Activated naive CD4-positive, alpha-beta T cell treated with anti-CD3 and anti-CD28 coated beads, Interleukin-2, amount 10 ng/mL, durations not matched to agents 7 days and 5 days (primary cell): ENCODE measurements around the gene USP12.
"Not testable (repeated sequence)": the region's sequence is repeated elsewhere in the genome, so short reads cannot be mapped to it uniquely, and the experiment has no call there.

Source experiments
- CTCF ChIA-PET: fragments of 350-600 bp; sonication (Branson Sonifier 250); formaldehyde crosslinking; loops from one replicate; lab custom pipeline; 2021; ENCODE audit warnings: antibody characterized with exemption; lab: Charles Lee
- DNase-seq: peaks from one replicate; pipeline ENCODE4 v3.0.0-alpha.2; 2020
- H3K27ac Mint-ChIP-seq: one replicate; pipeline ENCODE4 v1.8.0; 2021; ENCODE audit warnings: mild to moderate bottlenecking, moderate library complexity, mixed read lengths
- H3K27me3 Mint-ChIP-seq: one replicate; pipeline ENCODE4 v1.8.0; 2021; ENCODE audit warnings: mild to moderate bottlenecking, mixed read lengths
- H3K36me3 Mint-ChIP-seq: one replicate; pipeline ENCODE4 v1.8.0; 2021; ENCODE audit warnings: mixed read lengths
- H3K4me1 Mint-ChIP-seq: one replicate; pipeline ENCODE4 v1.8.0; 2021; ENCODE audit warnings: mixed read lengths
- H3K4me3 Mint-ChIP-seq: one replicate; pipeline ENCODE4 v1.8.0; 2021; ENCODE audit warnings: mild to moderate bottlenecking, moderate library complexity, mixed read lengths
- H3K9me3 Mint-ChIP-seq: one replicate; pipeline ENCODE4 v1.8.0; 2021; ENCODE audit warnings: mixed read lengths

The USP12 gene

DNA sequence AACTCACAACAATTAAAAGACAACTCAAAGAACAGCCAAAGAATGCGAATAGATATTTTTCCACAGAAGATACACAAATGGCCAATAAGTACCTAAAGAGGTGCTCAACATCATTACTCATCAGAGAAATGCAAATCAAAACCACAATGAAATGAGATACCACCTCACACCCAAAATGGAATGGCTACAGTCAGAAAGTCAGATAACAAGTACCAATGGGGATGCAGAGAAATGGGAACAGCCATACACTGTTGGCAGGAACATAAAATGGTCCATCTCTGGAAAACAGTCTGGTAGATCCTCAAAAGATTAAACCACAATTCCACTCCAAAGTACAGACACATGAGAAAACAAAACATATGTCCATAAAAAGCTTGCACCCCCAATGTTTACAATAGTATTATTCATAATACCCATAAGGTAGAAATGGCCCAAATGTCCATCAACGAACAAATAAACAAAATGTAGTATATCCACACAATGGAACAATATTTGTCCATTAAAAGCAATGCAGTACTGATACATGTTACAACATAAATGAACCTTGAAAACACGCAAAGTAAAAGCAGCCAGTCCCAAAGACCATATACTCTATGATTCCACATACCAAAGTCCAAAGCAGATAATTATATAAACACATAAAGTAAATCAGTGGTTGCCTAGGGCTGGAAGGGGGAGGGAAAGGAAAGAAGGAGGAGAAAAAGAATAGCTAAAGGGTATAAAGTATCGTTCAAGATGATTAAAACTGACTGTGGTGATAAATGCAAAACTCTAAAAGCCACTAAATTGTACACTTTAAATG is 19.6 kb downstream of the USP12 start:
- Mint-ChIP-seq H3K36me3 (peaks cover 8% of the 10 kb centered on the region), H3K27ac (no peak overlapping the region), H3K4me3 (no peak overlapping the region), H3K4me1 (peaks cover 20% of the 10 kb centered on the region), H3K27me3 (no peaks in the 10 kb centered on the region), H3K9me3 (peaks cover 4% of the 10 kb centered on the region)
- no peak for DNase-seq
- CTCF ChIA-PET: interaction anchor here (0.7 kb wide), 1 partner anchor 10 kb away, joined by 3 read pairs; no protein-coding TSS in a partner anchor

DNA sequence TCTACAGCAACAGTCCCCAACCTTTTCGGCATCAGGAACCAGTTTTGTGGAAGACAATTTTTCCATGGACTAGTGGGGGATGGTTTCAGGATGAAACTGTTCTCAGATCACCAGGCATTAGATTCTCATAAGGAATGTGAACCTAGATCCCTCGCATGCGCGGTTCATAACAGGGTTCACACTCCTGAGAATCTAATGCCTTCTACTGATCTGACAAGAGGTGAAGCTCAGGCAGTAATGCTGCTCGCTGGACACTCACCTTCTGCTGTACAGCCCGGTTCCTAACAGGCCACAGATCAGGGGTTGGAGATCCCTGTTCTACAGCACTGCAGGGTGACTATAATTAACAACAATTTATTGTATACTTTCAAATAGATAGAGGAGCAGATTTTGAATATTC is 21.9 kb downstream of the USP12 start:
- CTCF ChIA-PET: no interaction called here

DNA sequence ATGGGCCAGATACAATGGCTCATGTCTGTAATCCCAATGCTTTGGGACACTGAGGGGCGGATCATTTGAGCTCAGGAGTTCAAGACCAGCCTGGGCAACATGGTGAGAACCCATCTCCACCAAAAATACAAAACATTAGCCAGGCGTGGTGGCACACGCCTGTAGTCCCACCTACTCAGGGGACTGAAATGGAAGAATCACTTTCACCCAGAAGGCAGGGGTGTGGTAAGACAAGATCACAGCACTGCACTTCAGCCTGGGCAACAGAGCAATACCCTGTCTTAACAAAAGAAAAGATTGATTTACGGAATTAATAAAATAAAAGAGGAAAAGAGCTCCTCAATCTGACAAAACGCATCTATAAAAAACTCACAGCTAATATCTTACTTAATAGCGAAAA is 22.7 kb downstream of the USP12 start:
- CTCF ChIA-PET: no interaction called here
- H3K27ac Mint-ChIP-seq: peak overlapping the region; percentile 71
- DNase-seq: no peak
- peaks cover 5% of the 10 kb centered on the region for H3K36me3 Mint-ChIP-seq
- no peak overlapping the region for H3K4me3 Mint-ChIP-seq
- no peaks in the 10 kb centered on the region for H3K9me3 Mint-ChIP-seq
- H3K27me3 Mint-ChIP-seq: no peaks in the 10 kb centered on the region
- H3K4me1 Mint-ChIP-seq: peaks cover 32% of the 10 kb centered on the region

More for the DNA sequence above, 21.9 kb downstream of the USP12 start:
- H3K9me3 Mint-ChIP-seq: no peaks in the 10 kb centered on the region
- H3K27ac Mint-ChIP-seq: no peak overlapping the region
- peaks cover 5% of the 10 kb centered on the region for H3K36me3 Mint-ChIP-seq
- no peaks in the 10 kb centered on the region for H3K27me3 Mint-ChIP-seq
- no peak overlapping the region for H3K4me3 Mint-ChIP-seq
- DNase-seq: no peak
- H3K4me1 Mint-ChIP-seq: peaks cover 32% of the 10 kb centered on the region

DNA sequence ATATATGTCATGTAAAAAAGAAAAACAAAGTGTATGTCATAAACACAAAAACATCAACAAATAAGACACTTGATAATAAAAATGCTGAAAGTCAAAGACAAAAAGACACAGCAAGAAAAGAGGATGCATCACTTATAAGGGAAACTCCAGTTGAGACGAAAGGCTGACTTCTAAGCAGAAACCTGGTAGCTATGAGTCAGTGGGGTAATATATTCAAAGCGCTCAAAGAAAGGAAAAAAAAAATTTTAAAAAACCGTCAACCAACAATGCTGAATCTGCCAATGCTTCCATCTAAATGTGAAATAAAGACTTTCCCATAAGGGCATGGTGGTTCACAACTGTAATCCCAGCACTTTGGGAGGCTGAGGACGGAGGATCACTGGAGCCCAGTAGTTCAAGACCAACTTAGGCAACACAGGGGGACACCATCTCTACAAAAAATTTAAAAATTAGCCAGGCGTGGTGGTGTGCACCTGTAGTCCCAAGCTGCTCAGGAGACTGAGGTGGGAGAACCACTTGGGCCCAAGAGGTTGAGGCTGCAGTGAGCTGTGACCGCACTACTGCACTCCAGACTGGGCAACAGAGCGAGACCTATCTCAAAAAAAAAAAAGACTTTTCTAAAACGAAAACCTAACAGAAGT is 24.0 kb downstream of the USP12 start:
- H3K9me3 Mint-ChIP-seq: no peaks in the 10 kb centered on the region
- H3K4me1 Mint-ChIP-seq: peaks cover 35% of the 10 kb centered on the region
- H3K27ac Mint-ChIP-seq: peak overlapping the region; percentile 24
- H3K27me3 Mint-ChIP-seq: no peaks in the 10 kb centered on the region
- CTCF ChIA-PET: no interaction called here
- H3K36me3 Mint-ChIP-seq: peaks cover 11% of the 10 kb centered on the region
- no peak for DNase-seq
- no peak overlapping the region for H3K4me3 Mint-ChIP-seq

DNA sequence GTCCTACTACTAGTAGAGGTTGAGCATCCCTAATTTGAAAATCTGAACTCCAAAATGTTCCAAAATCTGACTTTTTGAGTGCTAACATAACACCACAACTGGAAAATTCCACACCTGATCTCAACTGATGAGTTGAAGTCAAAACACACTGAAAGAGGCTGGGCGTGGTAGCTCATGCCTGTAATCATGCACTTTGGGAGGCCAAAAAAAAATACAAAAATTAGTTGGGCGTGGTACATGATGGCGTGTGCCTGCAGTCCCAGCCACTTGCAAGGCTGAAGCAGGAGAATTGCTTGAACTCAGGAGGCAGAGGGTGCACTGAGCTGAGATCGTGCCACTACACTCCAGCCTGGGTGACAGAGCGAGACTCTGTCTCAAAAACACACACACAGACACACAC is 29.9 kb downstream of the USP12 start:
- CTCF ChIA-PET: no interaction called here
- peaks cover 12% of the 10 kb centered on the region for H3K4me1 Mint-ChIP-seq
- H3K9me3 Mint-ChIP-seq: peaks cover 7% of the 10 kb centered on the region
- peaks cover 19% of the 10 kb centered on the region for H3K36me3 Mint-ChIP-seq
- no peaks in the 10 kb centered on the region for H3K27me3 Mint-ChIP-seq
- DNase-seq: no peak
- no peak overlapping the region for H3K4me3 Mint-ChIP-seq
- no peak overlapping the region for H3K27ac Mint-ChIP-seq

DNA sequence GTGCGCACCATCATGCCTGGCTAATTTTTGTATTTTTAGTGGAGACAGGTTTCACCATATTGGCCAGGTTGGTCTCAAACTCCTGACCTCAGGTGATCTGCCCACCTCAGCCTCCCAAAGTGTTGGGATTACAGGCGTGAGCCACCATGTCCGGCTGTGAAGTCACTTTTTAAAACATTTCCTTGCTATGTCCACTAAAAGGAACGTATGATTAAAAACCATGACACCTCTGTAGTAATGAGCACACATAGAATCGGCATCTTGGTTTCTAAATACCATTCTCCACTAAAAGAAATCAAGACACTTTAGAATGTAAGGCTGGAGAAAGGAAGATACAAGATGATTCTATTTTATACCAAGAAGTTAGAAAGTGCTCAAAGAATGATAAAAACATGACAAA is 30.5 kb downstream of the USP12 start:
- H3K4me1 Mint-ChIP-seq, CTCF ChIA-PET, H3K9me3 Mint-ChIP-seq, H3K4me3 Mint-ChIP-seq, H3K27ac Mint-ChIP-seq, H3K27me3 Mint-ChIP-seq, DNase-seq: not testable (repeated sequence)
- peaks cover 19% of the 10 kb centered on the region for H3K36me3 Mint-ChIP-seq

DNA sequence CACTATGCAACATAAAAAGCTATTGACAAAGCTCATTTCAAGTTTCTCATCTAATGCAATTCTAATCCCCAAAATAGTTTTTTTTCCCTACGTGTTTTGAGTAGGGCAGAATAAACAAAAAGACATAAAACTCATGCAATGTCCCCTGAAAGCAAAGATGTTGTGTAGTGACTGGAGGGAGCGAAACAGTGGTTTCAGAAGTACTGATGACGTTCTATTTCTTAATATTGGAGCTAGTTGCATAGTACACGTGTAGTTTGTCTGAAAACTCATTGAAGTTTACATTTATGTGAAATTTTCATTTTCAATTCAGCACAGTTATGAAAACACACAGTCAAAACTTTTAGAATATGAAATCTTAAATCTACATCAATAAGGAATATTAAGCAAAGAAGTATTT is 31.6 kb downstream of the USP12 start:
- Mint-ChIP-seq H3K9me3 (peaks cover 7% of the 10 kb centered on the region), H3K27me3 (no peaks in the 10 kb centered on the region), H3K4me3 (no peak overlapping the region), H3K27ac (no peak overlapping the region), H3K4me1 (peaks cover 2% of the 10 kb centered on the region), H3K36me3 (peaks cover 19% of the 10 kb centered on the region)
- CTCF ChIA-PET: no interaction called here
- DNase-seq: no peak

DNA sequence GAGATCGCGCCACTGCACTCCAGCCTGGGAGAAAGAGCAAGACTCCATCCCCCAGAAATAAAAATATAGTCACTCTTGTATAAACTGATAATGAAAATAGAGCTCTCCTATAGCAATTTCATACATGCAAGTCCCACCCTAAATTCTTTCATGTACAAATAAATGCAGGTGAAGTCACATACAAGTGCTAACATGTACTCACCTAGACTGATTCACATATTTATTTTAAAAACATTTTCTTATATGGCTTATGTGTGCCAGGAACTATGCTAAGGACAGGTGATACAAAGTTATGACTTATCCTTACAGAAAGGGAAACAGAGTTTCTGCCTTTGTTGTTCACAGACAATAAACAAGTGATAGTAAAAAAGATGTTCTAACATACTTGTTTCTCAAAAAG is 32.0 kb downstream of the USP12 start:
- Mint-ChIP-seq H3K27me3 (no peaks in the 10 kb centered on the region), H3K4me3 (no peak overlapping the region), H3K9me3 (peaks cover 7% of the 10 kb centered on the region), H3K4me1 (peaks cover 2% of the 10 kb centered on the region), H3K27ac (no peak overlapping the region), H3K36me3 (peaks cover 19% of the 10 kb centered on the region)
- CTCF ChIA-PET: no interaction called here
- no peak for DNase-seq

DNA sequence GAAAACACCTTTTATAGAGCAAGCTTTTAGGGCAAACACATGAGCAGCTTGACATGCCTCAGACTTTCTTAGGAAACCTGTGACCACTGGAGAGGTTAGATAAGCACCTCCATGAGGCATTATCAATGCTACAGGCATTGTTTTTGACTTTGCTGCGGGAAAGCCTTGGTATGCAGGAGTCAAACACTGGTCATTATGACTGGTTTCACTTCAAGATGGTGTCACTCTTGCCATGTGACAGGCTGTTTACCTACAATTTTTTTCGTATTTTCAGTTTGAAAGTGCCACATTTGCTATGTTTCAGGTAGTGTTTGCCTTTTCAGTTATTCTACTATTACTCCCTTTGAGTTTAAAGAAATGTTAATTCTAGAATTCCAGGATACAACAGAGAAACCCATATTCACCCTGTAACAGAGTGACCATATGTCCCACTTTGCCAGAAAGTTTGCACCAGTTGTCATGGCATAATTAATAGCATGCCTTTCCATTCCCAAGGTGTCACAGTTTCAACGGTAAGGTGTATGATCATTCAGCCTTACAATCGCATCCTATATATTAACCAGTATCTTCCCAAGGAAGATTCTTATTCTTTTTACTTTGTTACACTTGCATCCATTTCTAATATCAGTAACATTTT is 33.0 kb downstream of the USP12 start:
- H3K4me1 Mint-ChIP-seq: peaks cover 5% of the 10 kb centered on the region
- CTCF ChIA-PET: no interaction called here
- H3K4me3 Mint-ChIP-seq: no peak overlapping the region
- no peaks in the 10 kb centered on the region for H3K27me3 Mint-ChIP-seq
- H3K36me3 Mint-ChIP-seq: peaks cover 18% of the 10 kb centered on the region
- no peak for DNase-seq
- H3K9me3 Mint-ChIP-seq: peaks cover 7% of the 10 kb centered on the region
- H3K27ac Mint-ChIP-seq: no peak overlapping the region

DNA sequence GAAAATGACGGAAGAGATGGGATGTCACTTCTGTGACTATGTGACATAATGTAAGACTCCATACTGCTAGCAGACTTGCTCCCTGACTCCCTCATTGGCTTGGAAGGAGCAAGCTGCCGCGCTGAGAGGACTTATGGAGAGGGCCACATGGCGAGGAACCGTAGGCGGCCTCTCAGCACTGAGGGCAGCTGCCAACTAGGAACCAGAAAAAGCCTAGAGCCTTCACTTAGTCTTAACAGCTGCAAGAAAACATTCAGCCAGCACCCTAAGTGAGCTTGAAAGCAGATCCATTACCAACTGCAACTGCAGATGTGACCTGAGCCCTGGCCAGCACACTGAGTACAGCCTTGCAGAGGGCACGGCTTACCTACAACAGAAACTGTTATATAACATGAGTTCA is 33.9 kb downstream of the USP12 start:
- peaks cover 14% of the 10 kb centered on the region for H3K36me3 Mint-ChIP-seq
- peaks cover 7% of the 10 kb centered on the region for H3K9me3 Mint-ChIP-seq
- no peak overlapping the region for H3K4me3 Mint-ChIP-seq
- CTCF ChIA-PET: no interaction called here
- no peak for DNase-seq
- no peak overlapping the region for H3K27ac Mint-ChIP-seq
- peaks cover 7% of the 10 kb centered on the region for H3K4me1 Mint-ChIP-seq
- no peaks in the 10 kb centered on the region for H3K27me3 Mint-ChIP-seq

DNA sequence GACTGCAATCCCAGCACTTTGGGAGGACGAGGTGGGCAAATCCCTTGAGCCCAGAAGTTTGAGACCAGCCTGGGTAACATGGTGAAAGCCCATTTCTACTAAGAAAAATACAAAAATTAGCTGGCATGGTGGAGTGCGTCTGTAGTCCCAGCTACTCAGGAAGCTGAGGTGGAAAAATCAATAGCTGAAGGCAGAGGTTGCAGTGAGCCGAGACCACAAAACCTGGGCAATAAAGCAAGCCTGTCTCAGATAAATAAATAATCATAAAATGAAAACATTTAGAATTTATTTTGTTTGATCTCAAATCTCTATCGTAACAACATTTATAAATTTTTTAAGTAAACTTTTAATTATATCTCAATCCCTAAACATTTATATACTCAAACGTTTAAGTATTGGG is 36.6 kb downstream of the USP12 start:
- H3K27ac Mint-ChIP-seq: no peak overlapping the region
- H3K9me3 Mint-ChIP-seq: peaks cover 11% of the 10 kb centered on the region
- DNase-seq: no peak
- peaks cover 35% of the 10 kb centered on the region for H3K4me1 Mint-ChIP-seq
- H3K36me3 Mint-ChIP-seq: peaks cover 11% of the 10 kb centered on the region
- H3K4me3 Mint-ChIP-seq: no peak overlapping the region
- no peaks in the 10 kb centered on the region for H3K27me3 Mint-ChIP-seq
- CTCF ChIA-PET: no interaction called here

DNA sequence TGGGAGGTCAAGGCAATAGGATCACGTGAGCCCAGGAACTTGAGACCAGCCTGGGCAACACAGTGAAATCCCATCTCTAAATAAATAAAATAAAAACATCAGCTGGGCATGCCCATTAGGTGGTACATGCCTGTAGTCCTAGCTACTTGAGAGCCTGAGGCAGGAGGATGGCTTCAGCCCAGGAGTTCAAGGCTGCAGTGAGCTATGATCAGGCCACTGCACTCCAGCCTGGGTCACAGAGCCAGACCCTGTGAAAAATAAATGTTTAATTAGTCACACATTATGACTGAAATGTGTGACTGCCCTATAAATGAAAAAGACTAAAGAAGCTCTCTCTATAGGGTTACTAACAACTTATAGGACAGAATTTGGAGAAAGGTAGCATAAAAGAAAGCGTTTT is 37.7 kb downstream of the USP12 start:
- Mint-ChIP-seq H3K36me3 (peaks cover 10% of the 10 kb centered on the region), H3K4me3 (no peak overlapping the region), H3K4me1 (peaks cover 36% of the 10 kb centered on the region), H3K27ac (no peak overlapping the region), H3K27me3 (no peaks in the 10 kb centered on the region), H3K9me3 (peaks cover 14% of the 10 kb centered on the region)
- CTCF ChIA-PET: no interaction called here
- no peak for DNase-seq

DNA sequence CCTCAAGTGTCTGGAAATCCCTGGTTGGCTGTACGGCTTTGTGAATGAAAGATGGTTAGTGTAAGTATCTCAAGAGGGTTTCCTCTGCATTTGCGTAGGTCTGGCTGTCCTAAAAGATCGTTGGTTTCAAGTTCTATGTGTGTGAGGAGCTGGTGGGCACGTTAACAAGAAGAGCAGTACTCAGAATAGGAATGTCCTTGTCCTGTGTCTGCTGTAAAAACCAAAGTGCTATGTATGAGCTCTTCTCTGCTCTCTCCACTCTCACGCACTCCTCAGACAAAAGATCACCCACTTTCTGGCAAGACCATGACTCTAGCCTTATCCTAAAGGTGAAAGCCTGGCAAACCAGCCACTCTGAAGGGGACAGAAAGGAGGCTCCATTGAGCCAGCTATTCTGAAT is 39.1 kb downstream of the USP12 start:
- H3K4me3 Mint-ChIP-seq: no peak overlapping the region
- H3K4me1 Mint-ChIP-seq: peaks cover 40% of the 10 kb centered on the region

DNA sequence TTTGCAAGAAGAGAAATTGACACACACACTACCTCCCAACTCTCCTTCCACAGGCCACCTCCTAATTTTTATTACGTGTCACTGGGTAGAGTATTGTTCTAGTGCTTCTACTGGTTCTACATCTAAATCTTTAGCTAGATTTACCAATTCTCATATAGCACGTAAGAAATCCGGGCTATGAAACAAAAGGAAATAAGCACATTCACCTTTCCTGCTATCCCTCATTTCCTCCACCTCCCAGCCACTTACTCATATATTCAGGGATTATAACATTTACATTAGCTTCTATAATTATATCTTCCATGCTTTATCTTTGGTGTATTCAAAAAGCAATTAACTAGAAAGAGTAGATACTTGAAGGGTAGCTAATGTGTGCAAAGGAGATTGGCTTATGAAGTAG is 39.7 kb downstream of the USP12 start:
- Mint-ChIP-seq H3K27ac (peak overlapping the region; percentile 82), H3K27me3 (no peaks in the 10 kb centered on the region), H3K4me1 (peaks cover 47% of the 10 kb centered on the region), H3K36me3 (peaks cover 16% of the 10 kb centered on the region), H3K9me3 (peaks cover 18% of the 10 kb centered on the region), H3K4me3 (no peak overlapping the region)
- DNase-seq: no peak
- CTCF ChIA-PET: no interaction called here

More for the DNA sequence above, 39.1 kb downstream of the USP12 start:
- CTCF ChIA-PET: interaction anchor here (1.0 kb wide), 1 partner anchor 147 kb away, joined by 3 read pairs; no protein-coding TSS in a partner anchor
- peaks cover 15% of the 10 kb centered on the region for H3K9me3 Mint-ChIP-seq
- DNase-seq: no peak
- H3K27ac Mint-ChIP-seq: peak overlapping the region; percentile 43
- H3K36me3 Mint-ChIP-seq: peaks cover 10% of the 10 kb centered on the region
- H3K27me3 Mint-ChIP-seq: no peaks in the 10 kb centered on the region
